ENCODE results near the gene DMD.

The DMD gene

GRCh38 chrX:31186693-31187338 is 2024.5 kb downstream of the DMD start:
- DNase-seq (ENCODE audit: low read depth in 2 of 2): no peak

- DNase-seq (ENCODE audit: low read depth in 2 of 2): no peak
Observed at GRCh38 chrX:31185884-31186283, 2025.5 kb downstream of the DMD start.

- no peak for DNase-seq (ENCODE audit: low read depth in 2 of 2)
Observed at GRCh38 chrX:31181377-31182000, 2029.9 kb downstream of the DMD start.

GRCh38 chrX:31179203-31179602 is 2032.1 kb downstream of the DMD start:
- DNase-seq (ENCODE audit: low read depth in 2 of 2): no peak

- DNase-seq (ENCODE audit: low read depth in 2 of 2): no peak
Observed at GRCh38 chrX:31178769-31179125, 2032.6 kb downstream of the DMD start.

GRCh38 chrX:31178064-31178768 is 2033.1 kb downstream of the DMD start:
- DNase-seq (ENCODE audit: low read depth in 2 of 2): no peak

- no peak for DNase-seq (ENCODE audit: low read depth in 2 of 2)
Observed at GRCh38 chrX:31170792-31171191, 2040.6 kb downstream of the DMD start.

GRCh38 chrX:31168551-31168950 is 2042.8 kb downstream of the DMD start:
- no peak for DNase-seq (ENCODE audit: low read depth in 2 of 2)

GRCh38 chrX:31166832-31167231 is 2044.5 kb downstream of the DMD start:
- no peak for DNase-seq (ENCODE audit: low read depth in 2 of 2)

GRCh38 chrX:31166416-31166815 is 2044.9 kb downstream of the DMD start:
- DNase-seq (ENCODE audit: low read depth in 2 of 2): no peak

GRCh38 chrX:31165241-31166035 is 2045.9 kb downstream of the DMD start:
- DNase-seq (ENCODE audit: low read depth in 2 of 2): no peak

- DNase-seq (ENCODE audit: low read depth in 2 of 2): no peak
Observed at GRCh38 chrX:31154946-31155345, 2056.4 kb downstream of the DMD start.

- no peak for DNase-seq (ENCODE audit: low read depth in 2 of 2)
Observed at GRCh38 chrX:31153475-31154047, 2057.8 kb downstream of the DMD start.

GRCh38 chrX:31147175-31147574 is 2064.2 kb downstream of the DMD start:
- no peak for DNase-seq (ENCODE audit: low read depth in 2 of 2)

- no peak for DNase-seq (ENCODE audit: low read depth in 2 of 2)
Observed at GRCh38 chrX:31139961-31140360, 2071.4 kb downstream of the DMD start.

- DNase-seq (ENCODE audit: low read depth in 2 of 2): no peak
Observed at GRCh38 chrX:31138124-31138523, 2073.2 kb downstream of the DMD start.

GRCh38 chrX:31136144-31136611 is 2075.2 kb downstream of the DMD start:
- DNase-seq (ENCODE audit: low read depth in 2 of 2): no peak

- DNase-seq (ENCODE audit: low read depth in 2 of 2): no peak
Observed at GRCh38 chrX:31132821-31133241, 2078.5 kb downstream of the DMD start.

- no peak for DNase-seq (ENCODE audit: low read depth in 2 of 2)
Observed at GRCh38 chrX:31130457-31131220, 2080.7 kb downstream of the DMD start.

GRCh38 chrX:31128855-31129254 is 2082.5 kb downstream of the DMD start:
- no peak for DNase-seq (ENCODE audit: low read depth in 2 of 2)

- no peak for DNase-seq (ENCODE audit: low read depth in 2 of 2)
Observed at GRCh38 chrX:31127716-31128115, 2083.6 kb downstream of the DMD start.
